Measurements from ENCODE around the gene ANK3.

The ANK3 gene

DNA sequence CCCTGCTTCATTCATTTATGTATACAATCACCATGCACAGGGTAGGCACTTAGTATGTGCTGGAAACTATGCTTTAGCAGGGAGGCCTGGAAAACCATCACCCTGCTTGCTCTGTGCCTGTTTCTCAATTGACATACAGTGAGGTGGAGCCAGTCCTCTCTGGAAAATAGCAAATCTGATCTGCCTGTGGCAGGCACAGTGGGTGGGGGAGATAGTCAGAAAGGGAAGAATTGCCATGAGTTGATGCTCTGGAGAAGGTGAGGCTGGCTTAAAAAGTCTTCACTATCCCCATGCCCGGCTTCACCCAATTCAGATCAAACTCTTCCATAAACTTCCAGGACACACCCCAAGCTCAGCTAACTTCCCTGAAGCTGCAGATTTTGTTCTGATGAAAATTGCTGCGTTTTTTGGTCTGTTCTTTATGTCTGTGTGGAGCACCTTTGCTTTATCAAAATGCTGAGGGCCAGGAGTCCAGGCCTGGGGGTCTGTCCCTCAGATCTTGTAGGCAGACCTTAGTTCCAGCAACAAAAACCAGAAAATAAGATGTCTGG is 84.8 kb downstream of the ANK3 start:
- no peak overlapping the region for H3K4me3 ChIP-seq (ENCODE audit: low read length)

DNA sequence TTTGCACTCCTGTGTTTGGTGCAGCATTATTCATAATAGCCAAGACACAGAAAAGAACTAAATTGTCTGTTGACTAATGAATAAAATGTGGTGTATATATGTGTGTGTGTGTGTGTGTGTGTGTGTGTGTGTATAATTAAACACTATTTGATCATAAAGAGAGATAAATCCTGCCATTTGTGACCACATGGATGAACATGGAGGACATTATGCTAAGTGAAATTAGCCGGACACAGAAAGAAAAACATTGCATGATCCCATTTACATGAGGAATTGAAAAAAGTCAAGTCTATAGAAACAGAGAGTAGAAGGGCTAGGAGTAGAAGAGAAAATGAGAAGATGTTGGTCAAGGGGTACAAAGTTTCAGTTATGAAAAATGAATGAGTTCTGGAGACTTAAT is 85.9 kb downstream of the ANK3 start:
- H3K4me3 ChIP-seq (ENCODE audit: low read length) = no peak overlapping the region
- TF ChIP-seq, protein P1, sequence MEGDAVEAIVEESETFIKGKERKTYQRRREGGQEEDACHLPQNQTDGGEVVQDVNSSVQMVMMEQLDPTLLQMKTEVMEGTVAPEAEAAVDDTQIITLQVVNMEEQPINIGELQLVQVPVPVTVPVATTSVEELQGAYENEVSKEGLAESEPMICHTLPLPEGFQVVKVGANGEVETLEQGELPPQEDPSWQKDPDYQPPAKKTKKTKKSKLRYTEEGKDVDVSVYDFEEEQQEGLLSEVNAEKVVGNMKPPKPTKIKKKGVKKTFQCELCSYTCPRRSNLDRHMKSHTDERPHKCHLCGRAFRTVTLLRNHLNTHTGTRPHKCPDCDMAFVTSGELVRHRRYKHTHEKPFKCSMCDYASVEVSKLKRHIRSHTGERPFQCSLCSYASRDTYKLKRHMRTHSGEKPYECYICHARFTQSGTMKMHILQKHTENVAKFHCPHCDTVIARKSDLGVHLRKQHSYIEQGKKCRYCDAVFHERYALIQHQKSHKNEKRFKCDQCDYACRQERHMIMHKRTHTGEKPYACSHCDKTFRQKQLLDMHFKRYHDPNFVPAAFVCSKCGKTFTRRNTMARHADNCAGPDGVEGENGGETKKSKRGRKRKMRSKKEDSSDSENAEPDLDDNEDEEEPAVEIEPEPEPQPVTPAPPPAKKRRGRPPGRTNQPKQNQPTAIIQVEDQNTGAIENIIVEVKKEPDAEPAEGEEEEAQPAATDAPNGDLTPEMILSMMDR (conservative IDR thresholded peaks at IDR 0.05; ENCODE audit: low read depth, low read length) = no peak
- no peak for DNase-seq (ENCODE audit: low read depth)

More for the DNA sequence above, 84.8 kb downstream of the ANK3 start:
- TF ChIP-seq, protein P1 (conservative IDR thresholded peaks at IDR 0.05; ENCODE audit: low read depth, low read length) = no peak
- DNase-seq (ENCODE audit: low read depth) = no peak

DNA sequence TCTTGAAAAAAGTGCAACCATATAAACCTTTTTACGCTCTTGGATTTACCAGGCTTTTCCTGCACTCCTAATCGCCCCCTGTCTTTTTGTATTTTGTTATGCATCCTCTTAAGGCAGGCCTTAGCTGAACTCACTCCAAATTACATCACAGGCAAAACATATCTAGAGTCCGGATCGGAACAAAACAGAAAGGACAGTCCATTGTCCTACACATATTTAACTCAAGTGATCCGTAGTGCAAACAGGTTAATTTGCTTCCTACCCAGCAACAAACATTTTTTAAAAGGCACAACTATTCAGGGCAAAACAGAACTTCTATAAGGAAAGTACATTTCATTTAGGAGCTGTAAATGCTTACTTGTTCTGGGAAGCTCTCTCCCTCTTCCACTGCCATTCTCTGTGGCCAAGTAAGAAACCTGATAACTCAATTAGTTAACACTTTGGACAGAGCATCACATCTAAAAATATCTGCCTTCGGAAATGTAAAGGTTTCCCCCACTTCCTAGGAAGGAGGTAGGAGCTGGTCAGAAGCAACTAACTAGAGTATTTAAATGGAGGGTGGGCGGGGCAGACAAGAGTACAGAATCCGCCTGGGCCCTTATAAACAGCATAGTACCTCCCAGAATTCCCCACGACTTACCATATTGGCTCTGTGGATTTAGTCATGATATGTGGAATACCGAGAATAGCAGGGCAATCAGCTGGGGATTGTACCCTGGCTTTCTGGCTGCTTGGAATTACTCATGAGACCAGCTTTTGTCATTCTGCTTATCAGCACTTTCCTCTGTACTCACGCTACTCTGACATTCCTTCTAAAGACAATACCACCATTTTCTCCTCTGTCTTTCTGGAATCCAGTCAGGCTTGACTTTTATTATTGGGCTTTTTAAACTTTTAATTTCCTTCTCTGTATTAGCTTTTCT is 89.5 kb downstream of the ANK3 start:
- DNase-seq (ENCODE audit: low read depth) = peak; percentile 72
- TF ChIP-seq, protein P1 (conservative IDR thresholded peaks at IDR 0.05; ENCODE audit: low read depth, low read length) = no peak
- H3K4me3 ChIP-seq (ENCODE audit: low read length) = peak overlapping the region; percentile 10

DNA sequence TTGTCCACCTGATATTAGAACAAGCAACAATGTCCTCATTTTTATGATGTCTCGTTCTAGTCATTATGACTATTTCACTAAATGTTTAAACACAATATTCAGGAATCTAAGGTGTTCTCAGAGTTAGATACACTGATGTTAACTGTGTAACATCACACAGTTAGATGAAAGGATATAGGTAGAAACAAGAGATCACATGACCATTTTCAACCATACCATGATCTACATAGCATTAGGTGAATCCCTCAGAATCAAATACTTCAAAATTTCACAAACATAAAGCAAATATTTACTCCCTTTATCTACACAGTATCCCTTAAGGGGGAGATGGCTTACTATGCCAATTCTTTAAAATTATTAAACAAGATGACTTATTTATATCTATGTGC is 90.3 kb downstream of the ANK3 start:
- H3K4me3 ChIP-seq (ENCODE audit: low read length) = no peak overlapping the region
- no peak for DNase-seq (ENCODE audit: low read depth)
- TF ChIP-seq, protein P1 (conservative IDR thresholded peaks at IDR 0.05; ENCODE audit: low read depth, low read length) = no peak

DNA sequence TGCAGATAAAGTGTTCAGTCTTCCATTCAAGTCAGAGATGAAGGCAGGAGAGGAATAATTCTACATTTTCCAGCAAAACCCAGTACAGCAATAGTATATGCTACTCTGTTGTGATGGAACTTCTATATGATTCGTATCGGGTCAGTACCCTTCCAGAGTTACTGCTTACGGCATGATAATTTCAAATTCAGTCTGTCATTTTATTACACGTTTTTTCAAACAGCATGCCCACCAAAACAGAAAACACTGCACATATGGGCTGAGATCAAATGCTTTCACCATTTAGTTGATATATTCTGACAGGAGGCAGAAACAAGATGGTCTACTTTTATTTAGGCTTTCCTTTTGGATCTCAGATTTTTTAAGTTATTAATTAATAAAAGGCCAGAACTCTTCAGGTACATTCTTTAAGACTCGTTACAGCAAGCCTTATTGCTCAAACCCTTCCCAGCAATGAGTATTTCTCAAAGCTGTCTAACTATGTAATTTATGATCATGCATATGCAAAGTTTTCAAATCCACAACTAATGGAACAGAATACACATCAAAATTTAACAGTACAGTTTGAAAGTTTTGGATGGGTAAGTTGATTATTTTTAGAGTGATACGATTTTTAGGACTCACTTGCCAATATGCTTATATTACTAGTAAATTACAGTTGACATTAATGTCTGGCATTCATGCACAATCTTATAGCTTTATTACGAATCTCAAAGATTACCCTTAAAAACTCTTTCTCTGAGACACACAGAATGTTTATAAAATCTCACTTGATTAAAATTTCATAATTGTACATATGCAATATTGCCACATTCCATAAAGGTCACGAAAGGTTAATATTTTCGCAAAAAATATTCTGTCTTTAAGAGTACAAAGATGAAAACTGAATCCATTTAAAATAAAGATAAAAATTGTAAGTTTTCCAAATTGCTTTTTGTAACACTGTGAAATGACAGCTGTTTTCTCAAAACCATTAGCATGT is 91.0 kb downstream of the ANK3 start:
- TF ChIP-seq, protein P1 (conservative IDR thresholded peaks at IDR 0.05; ENCODE audit: low read depth, low read length) = no peak
- no peak for DNase-seq (ENCODE audit: low read depth)
- H3K4me3 ChIP-seq (ENCODE audit: low read length) = no peak overlapping the region

DNA sequence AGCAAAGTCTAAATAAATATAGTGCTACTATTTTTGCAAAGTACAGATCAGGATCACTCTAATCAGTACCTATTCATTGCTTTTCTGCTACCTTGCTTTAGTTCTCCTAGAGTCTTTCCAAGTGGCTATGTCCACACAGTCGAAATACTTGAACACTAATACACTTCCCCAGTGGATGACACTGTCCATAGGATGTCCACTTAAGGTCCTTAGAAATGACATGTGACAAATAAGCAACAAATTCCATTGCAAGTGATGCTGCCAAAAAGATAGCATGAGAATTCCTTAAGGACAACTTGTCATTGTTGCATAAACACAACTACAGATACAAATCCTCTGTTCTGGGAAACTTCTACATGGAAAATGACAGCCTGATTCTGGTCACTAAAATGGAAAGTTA is 93.6 kb downstream of the ANK3 start:
- DNase-seq (ENCODE audit: low read depth) = no peak
- TF ChIP-seq, protein P1 (conservative IDR thresholded peaks at IDR 0.05; ENCODE audit: low read depth, low read length) = no peak
- no peak overlapping the region for H3K4me3 ChIP-seq (ENCODE audit: low read length)
